CD14-positive monocyte (primary cell): ENCODE results near the gene MYOD1. TPM values are rescaled to one million over a fixed set of nuclear protein-coding genes. Genes with fewer than 3 reads are reported as not detected.

Experiments used
- DNase-seq, 3 donors: peaks; one replicate each; pipeline ENCODE4 v3.0.0-alpha.2; 2011 to 2022
- H2AFZ ChIP-seq: 2 replicates; pipeline ENCODE4 v1.6.0; 2012; ENCODE audit warnings: mild to moderate bottlenecking, low read depth, low read length, inconsistent platforms; ENCODE audit not compliant: insufficient read depth, poor library complexity, severe bottlenecking
- H3K27ac ChIP-seq, 2 donors: 1 replicate in 1 of 2; 2 replicates in 1 of 2; pipeline ENCODE4 v1.5.1; 2012 to 2013; ENCODE audit warnings: low read length in 2 of 2, control low read depth in 1 of 2, inconsistent platforms in 1 of 2, low read depth in 1 of 2, mild to moderate bottlenecking in 1 of 2
- H3K27me3 ChIP-seq, 2 donors: one replicate each; pipeline versions ENCODE4 v1.6.0 to v1.6.1; 2011 to 2013; ENCODE audit warnings: low read length in 2 of 2; ENCODE audit not compliant: control insufficient read depth in 2 of 2, insufficient read depth in 2 of 2
- H3K36me3 ChIP-seq, 2 donors: replicated peaks in 1 of 2; 1 replicate in 1 of 2; 2 replicates in 1 of 2; pipeline versions ENCODE4 v1.5.1 to v1.6.1; 2012 to 2013; ENCODE audit warnings: low read length in 2 of 2, control low read depth in 1 of 2, inconsistent platforms in 1 of 2, mild to moderate bottlenecking in 1 of 2; ENCODE audit not compliant: insufficient read depth in 2 of 2, control insufficient read depth in 1 of 2
- H3K4me1 ChIP-seq, 2 donors: 1 replicate in 1 of 2; 2 replicates in 1 of 2; pipeline versions ENCODE4 v1.5.1 to v1.6.1; 2012 to 2013; ENCODE audit warnings: low read length in 2 of 2, control low read depth in 1 of 2, inconsistent platforms in 1 of 2, mild to moderate bottlenecking in 1 of 2, moderate library complexity in 1 of 2; ENCODE audit not compliant: insufficient read depth in 2 of 2, control insufficient read depth in 1 of 2
- H3K4me2 ChIP-seq: replicated peaks from 2 replicates; pipeline ENCODE3; 2012; ENCODE audit warnings: low read length, moderate library complexity, mild to moderate bottlenecking; ENCODE audit not compliant: poor library complexity, severe bottlenecking; ENCODE audit errors: extremely low read depth
- H3K4me3 ChIP-seq, 3 experiments: fragments of 200-600 bp in 1 of 3; sonication (generic) in 1 of 3; replicated peaks in 1 of 3; 1 replicate in 2 of 3; 2 replicates in 1 of 3; pipeline ENCODE4 v1.5.1; 2011 to 2013; ENCODE audit warnings: low read length in 3 of 3, mild to moderate bottlenecking in 3 of 3, control low read depth in 2 of 3, low read depth in 2 of 3, inconsistent platforms in 1 of 3, moderate library complexity in 1 of 3
- H3K79me2 ChIP-seq: 2 replicates; pipeline ENCODE4 v1.6.0; 2012; ENCODE audit warnings: mild to moderate bottlenecking, control low read depth, inconsistent platforms, low read length, moderate library complexity; ENCODE audit not compliant: insufficient read depth
- H3K9ac ChIP-seq: 2 replicates; pipeline ENCODE4 v1.6.0; 2017; ENCODE audit warnings: low read length, mild to moderate bottlenecking; ENCODE audit not compliant: insufficient read depth, poor library complexity, severe bottlenecking
- H3K9me3 ChIP-seq, 2 donors: replicated peaks in 1 of 2; 1 replicate in 1 of 2; 2 replicates in 1 of 2; pipeline versions ENCODE4 v1.5.1 to v1.6.1; 2012 to 2013; ENCODE audit warnings: low read length in 2 of 2, control low read depth in 1 of 2; ENCODE audit not compliant: control insufficient read depth in 1 of 2, insufficient read depth in 1 of 2
- H4K20me1 ChIP-seq: 2 replicates; pipeline ENCODE4 v1.6.0; 2012; ENCODE audit warnings: mild to moderate bottlenecking, low read length, control low read depth, moderate library complexity; ENCODE audit not compliant: insufficient read depth
- H3K27ac Mint-ChIP-seq, 7 donors: one replicate each; pipeline ENCODE4 v1.8.0; 2020; ENCODE audit warnings: mild to moderate bottlenecking in 7 of 7, mixed read lengths in 7 of 7, moderate library complexity in 6 of 7, inconsistent platforms in 2 of 7
- H3K27me3 Mint-ChIP-seq, 3 donors: one replicate each; pipeline ENCODE4 v1.8.0; 2021 to 2022; ENCODE audit warnings: low read depth in 3 of 3, mild to moderate bottlenecking in 3 of 3, mixed read lengths in 3 of 3, moderate library complexity in 3 of 3, inconsistent platforms in 1 of 3
- H3K36me3 Mint-ChIP-seq, 2 donors: one replicate each; pipeline ENCODE4 v1.8.0; 2020; ENCODE audit warnings: mixed read lengths in 2 of 2, inconsistent platforms in 1 of 2, mild to moderate bottlenecking in 1 of 2
- H3K4me1 Mint-ChIP-seq: one replicate; pipeline ENCODE4 v1.8.0; 2020; ENCODE audit warnings: mild to moderate bottlenecking, mixed read lengths
- H3K4me3 Mint-ChIP-seq, 2 donors: one replicate each; pipeline ENCODE4 v1.8.0; 2020; ENCODE audit warnings: mild to moderate bottlenecking in 2 of 2, mixed read lengths in 2 of 2, moderate library complexity in 1 of 2
- H3K9me3 Mint-ChIP-seq, 7 donors: one replicate each; pipeline ENCODE4 v1.8.0; 2020 to 2022; ENCODE audit warnings: mixed read lengths in 7 of 7, mild to moderate bottlenecking in 6 of 7, moderate library complexity in 6 of 7, inconsistent platforms in 2 of 7
- WGBS: methylation state at CpG from one replicate; pipeline ENCODE4 v1.1.5; 2013; ENCODE audit warnings: missing lambda C conversion rate; ENCODE audit not compliant: insufficient coverage; 5-methylcytosine and 5-hydroxymethylcytosine counted together
- intact Hi-C, 2 donors: fragments of 100-400 bp; cut with micrococcal nuclease; formaldehyde crosslinking; loops; one replicate each; pipeline versions ENCODE4 v1.15.0 to v1.15.1; 2023
- polyA plus RNA-seq, 3 donors: library from polyadenylated mRNA; depleted of rRNA in 1 of 3; unstranded in 2 of 3; stranded (reverse) in 1 of 3; fragments of 300-500 nt in 2 of 3; fragments of >200 nt in 1 of 3; fragmentation: Illumina TruSeq in 2 of 3; gene quantifications; 1 replicate in 2 of 3; 2 replicates in 1 of 3; pipeline ENCODE4 v1.2.3, GENCODE V29; 2012 to 2021
- TF ChIP-seq, protein P1 (sequence below): fragments of 200-600 bp; IDR thresholded peaks from one replicate; pipeline ENCODE4 v1.8.0; 2022; ENCODE audit warnings: antibody characterized with exemption, mild to moderate bottlenecking

The MYOD1 gene
- polyA plus RNA-seq, 3 donors, result not detected

- no peak overlapping the region for H3K27ac ChIP-seq
- H3K4me3 ChIP-seq, result no peak overlapping the region
- no peak overlapping the region for H3K4me2 ChIP-seq
- H3K4me1 ChIP-seq, result no peaks in the 10 kb centered on the region
- no CpG with 5 or more reads among the region's 2 CpGs for WGBS
- H3K9me3 ChIP-seq, result no peaks in the 10 kb centered on the region
- no peaks in the 10 kb centered on the region for H4K20me1 ChIP-seq
- H3K79me2 ChIP-seq, result no peaks in the 10 kb centered on the region
- intact Hi-C loops, result loop anchor here (2.0 to 5.0 kb wide), 2 partner anchors 247 to 249 kb away; no protein-coding TSS in a partner anchor
- Mint-ChIP-seq H3K36me3 (no peaks in the 10 kb centered on the region), H3K4me1 (no peaks in the 10 kb centered on the region), H3K27ac (no peak overlapping the region), H3K27me3 (peaks cover 32 to 50% (median 39%) of the 10 kb centered on the region in 3 donors), H3K4me3 (no peak overlapping the region), H3K9me3 (peaks cover 0 to 5% (median 0%) of the 10 kb centered on the region in 7 donors)
- DNase-seq, result no peak
- H2AFZ ChIP-seq, result no peak overlapping the region
- H3K27me3 ChIP-seq, result peaks cover 14 to 28% of the 10 kb centered on the region in 2 donors
- no peaks in the 10 kb centered on the region for H3K36me3 ChIP-seq
- TF ChIP-seq, protein P1, sequence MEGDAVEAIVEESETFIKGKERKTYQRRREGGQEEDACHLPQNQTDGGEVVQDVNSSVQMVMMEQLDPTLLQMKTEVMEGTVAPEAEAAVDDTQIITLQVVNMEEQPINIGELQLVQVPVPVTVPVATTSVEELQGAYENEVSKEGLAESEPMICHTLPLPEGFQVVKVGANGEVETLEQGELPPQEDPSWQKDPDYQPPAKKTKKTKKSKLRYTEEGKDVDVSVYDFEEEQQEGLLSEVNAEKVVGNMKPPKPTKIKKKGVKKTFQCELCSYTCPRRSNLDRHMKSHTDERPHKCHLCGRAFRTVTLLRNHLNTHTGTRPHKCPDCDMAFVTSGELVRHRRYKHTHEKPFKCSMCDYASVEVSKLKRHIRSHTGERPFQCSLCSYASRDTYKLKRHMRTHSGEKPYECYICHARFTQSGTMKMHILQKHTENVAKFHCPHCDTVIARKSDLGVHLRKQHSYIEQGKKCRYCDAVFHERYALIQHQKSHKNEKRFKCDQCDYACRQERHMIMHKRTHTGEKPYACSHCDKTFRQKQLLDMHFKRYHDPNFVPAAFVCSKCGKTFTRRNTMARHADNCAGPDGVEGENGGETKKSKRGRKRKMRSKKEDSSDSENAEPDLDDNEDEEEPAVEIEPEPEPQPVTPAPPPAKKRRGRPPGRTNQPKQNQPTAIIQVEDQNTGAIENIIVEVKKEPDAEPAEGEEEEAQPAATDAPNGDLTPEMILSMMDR, result no peak
- no peak overlapping the region for H3K9ac ChIP-seq
Measured at GRCh38 chr11:17730137-17730536, 10.8 kb downstream of the MYOD1 start.

DNA sequence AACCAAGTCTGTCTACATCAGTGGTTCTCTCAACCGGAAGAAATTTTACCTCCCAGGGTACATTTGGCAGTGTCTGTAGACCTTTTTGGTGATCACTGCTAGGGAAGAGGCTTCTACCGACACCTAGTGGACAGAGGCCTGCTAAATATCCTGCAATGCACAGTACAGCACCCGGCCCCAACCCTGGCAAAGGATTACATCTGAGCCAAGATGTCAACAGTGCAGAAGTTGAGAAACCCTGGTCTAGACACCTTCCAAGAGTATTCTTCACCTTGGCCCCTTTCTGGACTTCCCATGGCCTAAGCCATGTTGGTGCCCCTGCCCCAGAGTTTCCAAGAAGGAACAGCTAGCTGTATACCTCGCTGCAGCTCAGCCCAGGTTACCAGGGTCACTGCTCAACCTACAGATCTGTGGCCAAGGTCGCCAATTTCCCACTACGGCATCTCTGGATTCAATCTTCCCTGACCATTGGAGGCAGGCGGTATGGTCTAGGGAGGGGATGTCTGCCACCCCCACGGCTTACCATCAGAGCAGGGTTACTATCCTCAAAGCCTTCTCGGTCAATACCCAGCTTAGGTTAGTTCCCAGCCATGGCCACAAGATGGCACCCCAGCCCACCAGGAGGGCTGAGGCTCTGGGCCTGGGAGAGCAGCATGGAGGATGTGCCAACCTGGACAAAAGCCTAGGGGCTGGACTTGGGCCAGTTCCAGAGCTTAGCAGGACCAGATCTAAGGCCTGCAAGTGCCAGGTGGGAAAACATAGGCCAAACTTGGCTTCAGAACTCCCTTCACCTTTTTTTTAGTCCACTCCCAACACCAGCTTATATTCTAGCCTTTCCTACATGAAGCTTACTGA lies 11.5 kb downstream of the MYOD1 start:
- WGBS, result 24% methylated on average over 6 of the region's 9 CpGs
- Histone ChIP-seq H3K79me2 (no peaks in the 10 kb centered on the region), H3K27me3 (peaks cover 14 to 30% of the 10 kb centered on the region in 2 donors), H3K9ac (no peak overlapping the region), H3K4me1 (no peaks in the 10 kb centered on the region), H3K9me3 (peaks cover 0 to under 1% of the 10 kb centered on the region in 2 donors), H3K4me3 (no peak overlapping the region), H3K36me3 (no peaks in the 10 kb centered on the region), H4K20me1 (no peaks in the 10 kb centered on the region), H3K27ac (no peak overlapping the region), H3K4me2 (no peak overlapping the region), H2AFZ (no peak overlapping the region)
- peak; percentile 13 to 31 (median 30) for DNase-seq
- Mint-ChIP-seq H3K4me3 (no peak overlapping the region), H3K27me3 (peaks cover 32 to 47% (median 44%) of the 10 kb centered on the region in 3 donors), H3K4me1 (no peaks in the 10 kb centered on the region), H3K9me3 (peaks cover 0 to 5% (median 0%) of the 10 kb centered on the region in 7 donors), H3K36me3 (no peaks in the 10 kb centered on the region), H3K27ac (no peak overlapping the region)
- intact Hi-C loops, result loop anchor here (2.0 to 5.0 kb wide), 2 partner anchors 246 to 248 kb away; no protein-coding TSS in a partner anchor
- TF ChIP-seq, protein P1, result peak; percentile 70
